NT2/D1 (cell line): Measurements from ENCODE around the gene BSCL2.
A peak's percentile ranks its signal among the peaks of the same experiment; 100 is the strongest.

Experiments used
- DNase-seq: peaks from one replicate; pipeline ENCODE4 v3.0.0-alpha.2; 2011; ENCODE audit warnings: low read depth, low spot score
- H3K27me3 ChIP-seq: 2 replicates; pipeline ENCODE4 v1.6.0; 2011; ENCODE audit warnings: mild to moderate bottlenecking; ENCODE audit not compliant: insufficient read length, insufficient read depth
- H3K36me3 ChIP-seq: 2 replicates; pipeline ENCODE4 v1.6.1; 2011; ENCODE audit warnings: mild to moderate bottlenecking, low read length, mixed read lengths; ENCODE audit not compliant: insufficient read depth, insufficient read length
- H3K4me1 ChIP-seq: 2 replicates; pipeline ENCODE4 v1.5.1; 2011; ENCODE audit not compliant: insufficient read depth, insufficient read length
- H3K4me3 ChIP-seq: 2 replicates; pipeline ENCODE4 v1.5.1; 2011; ENCODE audit warnings: low read depth; ENCODE audit not compliant: insufficient read length
- H3K9ac ChIP-seq: 2 replicates; pipeline ENCODE4 v1.6.0; 2011; ENCODE audit warnings: low read depth; ENCODE audit not compliant: insufficient read length
- H3K9me3 ChIP-seq: 2 replicates; pipeline ENCODE4 v1.5.1; 2011; ENCODE audit warnings: mild to moderate bottlenecking, low read length; ENCODE audit not compliant: insufficient read depth
- SUZ12 ChIP-seq: IDR thresholded peaks from 2 replicates; pipeline ENCODE4 v1.6.1; 2011; ENCODE audit not compliant: insufficient read length, insufficient read depth; ENCODE audit errors: extremely low read depth
- YY1 ChIP-seq: IDR thresholded peaks from 2 replicates; pipeline ENCODE4 v1.6.1; 2011; ENCODE audit not compliant: insufficient read length, insufficient read depth
- ZNF274 ChIP-seq: IDR thresholded peaks from 2 replicates; pipeline ENCODE4 v1.6.1; 2011; ENCODE audit warnings: mild to moderate bottlenecking, low read depth, low read length

Gene BSCL2

DNA sequence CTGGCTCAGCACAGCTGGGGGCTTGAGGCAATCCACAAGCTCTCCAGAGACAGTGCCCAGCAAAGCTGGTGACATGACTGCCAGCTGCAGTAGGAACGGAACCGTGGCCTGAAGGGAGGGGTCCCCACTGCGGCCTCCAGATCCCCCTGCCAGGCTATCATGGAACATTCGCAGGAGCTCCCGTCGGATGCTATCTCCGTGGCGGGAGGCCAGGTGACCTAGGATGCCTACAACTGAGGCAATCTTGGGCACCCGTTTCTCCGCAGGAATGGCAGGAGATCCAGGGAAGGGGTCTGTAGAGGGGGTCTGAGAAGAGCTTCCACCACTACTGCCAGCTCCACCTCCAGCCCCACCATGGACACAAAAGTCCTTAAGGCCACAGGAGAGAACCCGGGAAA lies 58.3 kb downstream of the BSCL2 start:
- Histone ChIP-seq H3K9me3 (no peaks in the 10 kb centered on the region), H3K36me3 (peaks cover 50% of the 10 kb centered on the region), H3K27me3 (no peaks in the 10 kb centered on the region), H3K4me1 (peaks cover 6% of the 10 kb centered on the region), H3K9ac (peak overlapping the region; percentile 8), H3K4me3 (no peak overlapping the region)
- no peak for DNase-seq
- TF ChIP-seq SUZ12 (no peak), ZNF274 (no peak), YY1 (no peak)

DNA sequence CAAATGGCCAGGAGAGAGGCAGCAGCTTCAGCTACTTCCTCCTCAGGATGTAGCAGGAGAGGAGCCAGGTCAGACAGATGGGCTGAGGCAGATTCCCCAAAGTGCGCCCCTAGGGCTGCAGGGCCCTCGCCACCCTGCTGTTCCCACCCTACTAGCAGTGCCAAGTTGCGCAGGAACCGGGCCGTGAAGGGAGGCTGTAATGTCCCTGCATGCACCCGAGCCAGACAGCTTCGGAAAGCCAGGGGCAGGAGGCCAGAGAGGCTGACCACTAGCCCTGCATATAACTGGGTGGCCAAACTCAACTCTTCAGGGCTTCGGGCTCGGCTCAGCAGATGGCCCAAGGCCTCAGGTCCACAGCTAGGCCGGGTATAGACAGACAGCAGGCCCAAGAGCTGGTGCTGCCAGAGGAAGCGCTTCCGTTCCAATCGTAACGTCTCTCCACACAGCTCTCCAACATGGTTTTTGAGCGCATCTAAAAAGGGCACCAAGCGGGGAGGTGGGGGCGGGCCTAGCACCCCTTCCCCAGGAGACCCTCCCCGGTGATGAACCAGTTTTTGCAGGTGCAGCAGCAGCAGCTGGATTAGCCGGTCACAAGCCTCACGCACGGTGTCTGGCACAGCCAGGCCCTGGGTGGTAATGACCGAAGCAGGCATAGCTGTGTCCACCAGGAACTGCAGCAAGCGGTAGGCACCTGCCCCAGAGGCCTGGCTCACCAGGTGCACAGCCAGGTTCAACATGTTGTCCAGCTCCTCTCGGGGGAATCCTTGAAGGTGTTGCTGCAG lies 58.8 kb downstream of the BSCL2 start:
- no peak overlapping the region for H3K4me3 ChIP-seq
- peaks cover 56% of the 10 kb centered on the region for H3K36me3 ChIP-seq
- peaks cover 6% of the 10 kb centered on the region for H3K4me1 ChIP-seq
- DNase-seq, result no peak
- no peaks in the 10 kb centered on the region for H3K9me3 ChIP-seq
- no peak for TF ChIP-seq ZNF274
- no peak for TF ChIP-seq SUZ12
- H3K9ac ChIP-seq, result no peak overlapping the region
- no peaks in the 10 kb centered on the region for H3K27me3 ChIP-seq

DNA sequence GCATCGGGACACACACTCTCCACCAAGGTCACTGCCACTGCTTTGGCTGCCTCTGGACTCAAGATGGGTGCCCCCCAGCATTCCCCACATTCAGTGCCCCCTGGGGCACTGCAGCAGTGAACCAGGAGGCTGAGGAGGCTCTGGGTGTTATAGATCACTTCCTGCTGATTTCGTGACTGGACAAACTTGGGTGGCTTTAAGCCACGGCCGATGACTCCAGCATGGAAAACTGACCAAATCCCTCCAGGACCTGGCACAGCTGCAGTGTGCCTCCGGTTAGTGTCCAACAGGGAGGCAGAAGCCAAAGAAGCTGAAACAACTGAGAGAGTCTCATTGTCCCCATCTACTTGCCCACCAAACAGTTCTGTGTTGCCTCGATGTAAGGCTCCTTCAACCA lies 59.6 kb downstream of the BSCL2 start:
- Histone ChIP-seq H3K4me3 (no peak overlapping the region), H3K9ac (peak overlapping the region; percentile 50), H3K27me3 (no peaks in the 10 kb centered on the region), H3K9me3 (no peaks in the 10 kb centered on the region), H3K36me3 (peaks cover 63% of the 10 kb centered on the region), H3K4me1 (peaks cover 6% of the 10 kb centered on the region)
- TF ChIP-seq ZNF274 (no peak), YY1 (no peak), SUZ12 (no peak)
- no peak for DNase-seq

DNA sequence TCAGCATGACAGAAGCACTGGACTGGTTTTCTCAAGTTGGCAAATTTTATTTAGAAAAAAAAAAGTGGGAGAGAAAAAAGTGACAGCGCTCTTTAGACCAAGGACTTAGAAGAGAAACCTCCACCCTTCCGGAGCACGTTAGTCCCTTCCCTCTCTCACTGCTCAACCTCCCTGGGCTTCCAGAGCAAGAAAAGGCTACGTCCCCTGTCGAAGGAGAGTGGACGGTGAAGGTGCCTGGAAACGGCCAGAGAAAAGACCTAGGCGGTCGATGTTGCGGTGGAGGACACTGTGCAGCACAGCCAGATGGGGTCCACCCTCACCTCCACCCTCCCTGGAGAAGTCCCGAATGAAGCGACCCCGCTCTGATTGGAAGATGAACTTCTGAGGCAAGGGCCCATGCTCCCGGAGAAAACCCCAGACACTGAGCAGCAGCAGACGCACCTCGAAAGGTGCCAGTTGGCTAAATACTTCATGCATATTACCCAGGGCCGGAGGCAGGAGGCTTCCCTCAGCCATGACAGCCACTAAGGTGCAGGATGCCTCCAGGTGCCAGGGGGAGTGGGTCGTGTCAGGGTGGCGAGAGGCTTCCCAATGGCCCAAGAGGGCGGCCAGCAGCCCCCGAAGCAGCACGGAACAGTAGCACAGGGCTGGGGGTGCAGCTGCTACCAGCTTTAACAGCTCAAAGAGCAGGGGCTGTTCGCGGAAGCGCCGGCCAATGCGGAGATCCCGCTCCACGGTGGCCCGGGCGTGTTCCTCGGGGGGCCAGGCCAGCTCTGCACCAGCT lies 60.2 kb downstream of the BSCL2 start:
- Histone ChIP-seq H3K4me1 (peaks cover 6% of the 10 kb centered on the region), H3K9ac (peak overlapping the region; percentile 65), H3K9me3 (no peaks in the 10 kb centered on the region), H3K4me3 (no peak overlapping the region), H3K36me3 (peaks cover 66% of the 10 kb centered on the region), H3K27me3 (no peaks in the 10 kb centered on the region)
- TF ChIP-seq SUZ12 (no peak), YY1 (no peak), ZNF274 (no peak)
- DNase-seq, result no peak

DNA sequence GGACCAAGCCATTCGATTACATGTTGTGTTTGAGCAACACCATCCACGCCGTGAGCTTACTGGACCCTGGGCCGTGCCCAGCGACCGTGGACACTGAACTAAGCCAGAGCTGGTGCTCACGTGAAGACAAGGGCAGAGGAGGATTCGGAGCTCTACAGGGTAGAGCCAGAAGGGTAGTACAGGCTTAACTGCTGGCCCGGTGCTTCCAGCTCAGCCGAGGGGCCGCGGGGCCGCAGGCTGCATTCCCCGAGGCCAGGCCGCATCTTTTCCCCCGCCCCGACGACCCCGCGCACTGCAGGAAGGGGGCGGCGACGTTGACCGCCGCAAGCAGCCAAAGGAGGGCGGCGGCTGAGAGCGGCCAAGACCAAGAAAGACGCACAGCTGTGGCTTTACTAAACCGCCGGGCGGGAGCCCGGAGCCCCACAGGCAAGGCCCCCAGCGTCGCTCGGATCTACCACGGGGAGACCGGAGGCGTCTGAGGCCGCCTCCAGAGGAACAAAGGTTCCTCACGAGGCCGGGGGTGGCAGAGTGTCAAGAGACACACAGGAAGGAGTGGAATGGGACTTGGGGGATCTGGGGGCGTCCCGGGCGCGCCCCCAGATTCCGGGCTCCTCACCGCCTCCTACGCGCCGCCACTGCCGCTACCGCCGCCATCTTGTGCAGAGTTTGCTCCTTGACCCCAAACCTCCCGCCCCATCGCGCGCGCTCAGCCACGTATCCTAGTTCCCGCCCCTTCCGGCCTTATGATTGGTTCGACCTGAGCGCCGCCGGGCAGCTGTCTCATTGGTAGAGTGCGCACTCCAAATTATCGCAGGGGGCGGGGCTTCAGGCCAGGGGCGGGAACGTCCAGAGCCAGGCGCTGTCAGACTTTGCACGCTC lies 61.0 kb downstream of the BSCL2 start, which contains the start of gene GANAB:
TSS of gene GANAB (minus strand) at position 668 of the 879 bp plus-strand sequence. CDS start at position 654, 14 bp downstream.
- Histone ChIP-seq H3K36me3 (peaks cover 62% of the 10 kb centered on the region), H3K27me3 (no peaks in the 10 kb centered on the region), H3K9me3 (no peaks in the 10 kb centered on the region), H3K9ac (peak within 1 kb of the TSS; percentile 98), H3K4me1 (peaks cover 6% of the 10 kb centered on the region), H3K4me3 (peak within 1 kb of the TSS; percentile 93)
- TF ChIP-seq ZNF274 (no peak), YY1 (peak; percentile 87)
- DNase-seq, result peak; percentile 97

DNA sequence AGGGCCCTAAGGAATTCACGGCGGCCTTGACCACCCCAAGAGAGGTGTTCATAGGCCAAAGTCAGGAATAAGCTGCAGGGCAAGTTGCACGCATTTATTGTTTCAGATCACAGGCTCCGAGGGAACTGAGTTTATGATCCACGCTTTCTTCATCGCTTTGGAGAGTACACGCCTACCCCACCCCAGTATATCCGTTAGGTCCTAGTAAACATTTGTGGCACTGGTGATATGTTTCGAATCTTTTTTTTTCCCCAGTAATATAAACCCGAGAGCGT lies 61.6 kb downstream of the BSCL2 start:
- Histone ChIP-seq H3K9ac (peak overlapping the region; percentile 98), H3K9me3 (no peaks in the 10 kb centered on the region), H3K4me1 (peaks cover 6% of the 10 kb centered on the region), H3K27me3 (no peaks in the 10 kb centered on the region), H3K36me3 (peaks cover 60% of the 10 kb centered on the region), H3K4me3 (peak overlapping the region; percentile 93)
- no peak for DNase-seq
- TF ChIP-seq SUZ12 (no peak), YY1 (no peak), ZNF274 (no peak)
